PC-3 (cell line): ENCODE results near the gene CCR6. TPM values are rescaled to one million over a fixed set of nuclear protein-coding genes. Genes with fewer than 3 reads are reported as not detected.

Experiments
- ATAC-seq: fragments of 200-7000 bp; cut with Tn5 transposase; 2 replicates; pipeline ENCODE4 v1.9.1; 2020; ENCODE audit warnings: mild to moderate bottlenecking, moderate library complexity
- BruUV-seq: library from RNA; stranded (reverse); fragments of 400-500 nt; replicated peaks from 2 replicates; lab custom pipeline; 2021; lab: Mats Ljungman, UMichigan
- CTCF ChIA-PET: fragments of 300-600 bp; sonication (Branson Sonifier 250); formaldehyde crosslinking; loops from one replicate; lab custom pipeline; 2022; ENCODE audit warnings: antibody characterized with exemption; lab: Charles Lee
- POLR2A ChIA-PET: fragments of 300-600 bp; sonication (Branson Sonifier 250); formaldehyde crosslinking; loops from one replicate; lab custom pipeline; 2022; ENCODE audit warnings: antibody characterized with exemption; ENCODE audit not compliant: unreplicated experiment; lab: Charles Lee
- DNase-seq: peaks from one replicate; pipeline ENCODE4 v3.0.0-alpha.2; 2015
- H2AFZ ChIP-seq: fragments of 300-600 bp; sonication (generic); 2 replicates; pipeline ENCODE4 v1.6.0; 2016; ENCODE audit warnings: antibody characterized with exemption, low read length
- H3F3A ChIP-seq: fragments of 300-600 bp; sonication (generic); one replicate; pipeline ENCODE4 v1.6.0; 2017; ENCODE audit warnings: antibody characterized with exemption, low read length, control low read depth, mild to moderate bottlenecking; ENCODE audit not compliant: unreplicated experiment
- H3K27ac ChIP-seq: fragments of 300-600 bp; sonication (generic); 2 replicates; pipeline ENCODE4 v1.5.1; 2016; ENCODE audit warnings: mild to moderate bottlenecking, low read length
- H3K27me3 ChIP-seq: fragments of 300-600 bp; sonication (generic); 2 replicates; pipeline ENCODE4 v1.6.1; 2016; ENCODE audit warnings: low read length, mixed read lengths
- H3K36me3 ChIP-seq: fragments of 300-600 bp; sonication (generic); 2 replicates; pipeline ENCODE4 v1.6.1; 2016; ENCODE audit warnings: low read depth, mixed run types, low read length, mixed read lengths
- H3K4me1 ChIP-seq: fragments of 300-600 bp; sonication (generic); 2 replicates; pipeline ENCODE4 v1.5.1; 2016; ENCODE audit warnings: low read length; ENCODE audit not compliant: insufficient read depth
- H3K4me2 ChIP-seq: fragments of 300-600 bp; sonication (generic); 2 replicates; pipeline ENCODE4 v1.6.0; 2016; ENCODE audit warnings: low read length
- H3K4me3 ChIP-seq: fragments of 300-600 bp; sonication (generic); 2 replicates; pipeline ENCODE4 v1.5.1; 2016; ENCODE audit warnings: mild to moderate bottlenecking, low read length, mixed read lengths
- H3K79me2 ChIP-seq: fragments of 300-600 bp; sonication (generic); 2 replicates; pipeline ENCODE4 v1.6.1; 2017; ENCODE audit warnings: low read length, mixed read lengths
- H3K9ac ChIP-seq: fragments of 300-600 bp; sonication (generic); 2 replicates; pipeline ENCODE4 v1.6.0; 2016; ENCODE audit warnings: mild to moderate bottlenecking, low read length
- H3K9me2 ChIP-seq: fragments of 300-600 bp; sonication (generic); replicated peaks from 2 replicates; pipeline ENCODE4 v1.6.1; 2016; ENCODE audit warnings: mixed run types, low read length, mixed read lengths
- H3K9me3 ChIP-seq: fragments of 300-600 bp; sonication (generic); 2 replicates; pipeline ENCODE4 v1.6.1; 2016; ENCODE audit warnings: low read length, mixed read lengths
- H4K20me1 ChIP-seq: fragments of 300-600 bp; sonication (generic); 2 replicates; pipeline ENCODE4 v1.6.1; 2016; ENCODE audit warnings: low read length, mixed read lengths
- CTCF ChIP-seq: fragments of 300-600 bp; sonication (generic); conservative IDR thresholded peaks from 2 replicates; pipeline ENCODE4 v1.5.1; 2017; ENCODE audit warnings: antibody characterized with exemption, low read depth, mild to moderate bottlenecking, low read length
- EZH2 ChIP-seq: fragments of 300-600 bp; sonication (generic); IDR thresholded peaks from one replicate; pipeline ENCODE4 v1.6.1; 2017; ENCODE audit warnings: antibody characterized with exemption, mild to moderate bottlenecking, low read length; ENCODE audit not compliant: unreplicated experiment
- EZH2phosphoT487 ChIP-seq: fragments of 300-600 bp; sonication (generic); IDR thresholded peaks from 2 replicates; pipeline ENCODE4 v1.6.1; 2018; ENCODE audit warnings: mild to moderate bottlenecking, antibody characterized with exemption, low read length, borderline replicate concordance
- intact Hi-C: fragments of 100-400 bp; cut with micrococcal nuclease; formaldehyde crosslinking; loops from 2 replicates; pipeline ENCODE4 v1.9.0; 2023
- total RNA-seq: library from RNA; depleted of rRNA; stranded (reverse); fragments of >200 nt; gene quantifications from 2 replicates; pipeline ENCODE4 v1.2.3, GENCODE V29; 2014

The CCR6 gene
- total RNA-seq, 1 experiment from 2014 or later, result not detected

GRCh38 chr6:167148997-167149396 lies 26.1 kb downstream of the CCR6 start:
- no peaks in the 10 kb centered on the region for H3K4me1 ChIP-seq
- intact Hi-C loops, result no loop called here
- ChIA-PET CTCF (no interaction called here), POLR2A (no interaction called here)
- no TSS peak for BruUV-seq
- no peaks in the 10 kb centered on the region for H3K36me3 ChIP-seq
- no peaks in the 10 kb centered on the region for H3F3A ChIP-seq
- TF ChIP-seq CTCF, result no peak
- no peak for TF ChIP-seq EZH2phosphoT487
- no peak for TF ChIP-seq EZH2
- H3K4me3 ChIP-seq, result no peak overlapping the region
- H3K9me3 ChIP-seq, result no peaks in the 10 kb centered on the region
- no peaks in the 10 kb centered on the region for H4K20me1 ChIP-seq
- H3K27me3 ChIP-seq, result peaks cover 46% of the 10 kb centered on the region
- H3K9me2 ChIP-seq, result no peaks in the 10 kb centered on the region
- no peak overlapping the region for H3K9ac ChIP-seq
- DNase-seq (no peak), ATAC-seq (no peak)
- H3K27ac ChIP-seq, result no peak overlapping the region
- H3K4me2 ChIP-seq, result no peak overlapping the region
- no peaks in the 10 kb centered on the region for H3K79me2 ChIP-seq
- no peak overlapping the region for H2AFZ ChIP-seq

GRCh38 chr6:167150941-167151549 lies 28.1 kb downstream of the CCR6 start:
- Histone ChIP-seq H3K9ac (no peak overlapping the region), H2AFZ (no peak overlapping the region), H4K20me1 (no peaks in the 10 kb centered on the region), H3K27me3 (peaks cover 53% of the 10 kb centered on the region), H3K36me3 (no peaks in the 10 kb centered on the region), H3K9me3 (no peaks in the 10 kb centered on the region), H3K9me2 (no peaks in the 10 kb centered on the region), H3K4me1 (no peaks in the 10 kb centered on the region), H3K4me2 (no peak overlapping the region), H3F3A (no peaks in the 10 kb centered on the region), H3K27ac (no peak overlapping the region), H3K79me2 (no peaks in the 10 kb centered on the region), H3K4me3 (no peak overlapping the region)
- no peak for TF ChIP-seq CTCF
- no peak for TF ChIP-seq EZH2phosphoT487
- no peak for TF ChIP-seq EZH2
- no TSS peak for BruUV-seq
- DNase-seq (no peak), ATAC-seq (no peak)
- POLR2A ChIA-PET, result no interaction called here
- intact Hi-C loops, result no loop called here
- CTCF ChIA-PET, result no interaction called here

- Histone ChIP-seq H4K20me1 (no peaks in the 10 kb centered on the region), H3K9ac (no peak overlapping the region), H3K4me1 (no peaks in the 10 kb centered on the region), H3F3A (no peaks in the 10 kb centered on the region), H3K4me2 (no peak overlapping the region), H3K9me2 (no peaks in the 10 kb centered on the region), H3K9me3 (no peaks in the 10 kb centered on the region), H3K36me3 (no peaks in the 10 kb centered on the region), H2AFZ (no peak overlapping the region), H3K27ac (no peak overlapping the region), H3K4me3 (no peak overlapping the region), H3K79me2 (no peaks in the 10 kb centered on the region), H3K27me3 (peaks cover 59% of the 10 kb centered on the region)
- ChIA-PET CTCF (no interaction called here), POLR2A (no interaction called here)
- DNase-seq (no peak), ATAC-seq (no peak)
- BruUV-seq, result no TSS peak
- TF ChIP-seq CTCF (no peak), EZH2 (no peak)
- intact Hi-C loops, result no loop called here
Observed at GRCh38 chr6:167151648-167152047, 28.8 kb downstream of the CCR6 start.
